Upper lobe of left lung (tissue), 4 donors: ENCODE measurements around the gene GSTT4.

Experiments
- CTCF ChIP-seq, 6 experiments: fragments of 450-650 bp in 4 of 6; fragments of 200-600 bp in 2 of 6; sonication (generic) in 2 of 6; IDR thresholded peaks; one replicate each; pipeline ENCODE4 v1.5.1; 2016 to 2019; ENCODE audit warnings: antibody characterized with exemption in 6 of 6
- EP300 ChIP-seq, 4 donors: sonication (generic); formaldehyde crosslinking; IDR thresholded peaks; one replicate each; pipeline ENCODE4 v1.5.1; 2017; ENCODE audit warnings: antibody characterized with exemption in 4 of 4, control low read depth in 2 of 4
- POLR2A ChIP-seq, 4 donors: fragments of 450-650 bp; IDR thresholded peaks; one replicate each; pipeline ENCODE4 v1.5.1; 2016 to 2017; ENCODE audit warnings: antibody characterized with exemption in 4 of 4, mild to moderate bottlenecking in 2 of 4
- POLR2AphosphoS5 ChIP-seq, 2 donors: sonication (generic); formaldehyde crosslinking; IDR thresholded peaks; one replicate each; pipeline ENCODE4 v1.5.1; 2017; ENCODE audit warnings: antibody characterized with exemption in 2 of 2

- no peak for TF ChIP-seq CTCF (IDR thresholded peaks at IDR 0.05)
- TF ChIP-seq POLR2AphosphoS5 (IDR thresholded peaks at IDR 0.05) = no peak
- no peak for TF ChIP-seq EP300 (IDR thresholded peaks at IDR 0.05)
- TF ChIP-seq POLR2A (IDR thresholded peaks at IDR 0.05) = no peak
Observed at GRCh38 chr22:23970201-23970641, 35.0 kb downstream of the GSTT4 start.
